Stimulated activated naive CD4-positive, alpha-beta T cell treated with Interleukin-2 at 50 U/mL for 16 hours (primary cell): Measurements from ENCODE around the gene POLE3.
"Not testable (repeated sequence)": the region's sequence is repeated elsewhere in the genome, so short reads cannot be mapped to it uniquely, and the experiment has no call there.

Source experiments
- DNase-seq: peaks from one replicate; lab custom pipeline; 2025; lab: John Stamatoyannopoulos, UW

Gene POLE3

GRCh38 chr9:113376634-113377567 is 33.6 kb downstream of the POLE3 start, which contains the start of gene HDHD3:
Gene HDHD3, minus strand, starts transcription at chr9:113376986. Its CDS starts 2,632 bp downstream, at chr9:113374354.
- peak; percentile 64 for DNase-seq

- no peak for DNase-seq
Observed at GRCh38 chr9:113375057-113376023, 35.1 kb downstream of the POLE3 start.

GRCh38 chr9:113373676-113374392 is 36.6 kb downstream of the POLE3 start:
- no peak for DNase-seq

- no peak for DNase-seq
Observed at GRCh38 chr9:113373256-113373655, 37.2 kb downstream of the POLE3 start.

GRCh38 chr9:113372059-113372458 is 38.4 kb downstream of the POLE3 start:
- no peak for DNase-seq

- DNase-seq: no peak
Observed at GRCh38 chr9:113370806-113371325, 39.6 kb downstream of the POLE3 start.

- no peak for DNase-seq
Observed at GRCh38 chr9:113369855-113370140, 40.7 kb downstream of the POLE3 start.

GRCh38 chr9:113368982-113369854 is 41.3 kb downstream of the POLE3 start:
- no peak for DNase-seq

- no peak for DNase-seq
Observed at GRCh38 chr9:113368348-113368981, 42.0 kb downstream of the POLE3 start.

GRCh38 chr9:113365652-113366051 is 44.8 kb downstream of the POLE3 start:
- DNase-seq: not testable (repeated sequence)

GRCh38 chr9:113364951-113365350 is 45.5 kb downstream of the POLE3 start:
- DNase-seq: no peak

GRCh38 chr9:113363336-113363735 is 47.1 kb downstream of the POLE3 start:
- no peak for DNase-seq

- DNase-seq: no peak
Observed at GRCh38 chr9:113361304-113362018, 49.0 kb downstream of the POLE3 start.

- no peak for DNase-seq
Observed at GRCh38 chr9:113360242-113360842, 50.1 kb downstream of the POLE3 start.

GRCh38 chr9:113359385-113359784 is 51.1 kb downstream of the POLE3 start:
- DNase-seq: no peak
